Tibial nerve (tissue), 4 donors: Measurements from ENCODE around the gene GALNT18.

Experiments used
- EP300 ChIP-seq, 2 donors: sonication (generic); formaldehyde crosslinking; IDR thresholded peaks; one replicate each; pipeline ENCODE4 v1.6.1; 2017; ENCODE audit warnings: antibody characterized with exemption in 2 of 2, mild to moderate bottlenecking in 1 of 2
- POLR2A ChIP-seq, 2 donors: fragments of 450-650 bp; IDR thresholded peaks; one replicate each; pipeline ENCODE4 v1.6.1; 2017; ENCODE audit warnings: antibody characterized with exemption in 2 of 2, mild to moderate bottlenecking in 2 of 2, moderate library complexity in 2 of 2
- TF ChIP-seq, protein P1 (sequence below), 5 experiments: fragments of 200-600 bp in 3 of 5; fragments of 450-650 bp in 2 of 5; sonication (generic) in 3 of 5; IDR thresholded peaks; one replicate each; pipeline ENCODE4 v1.5.1; 2016 to 2019; ENCODE audit warnings: antibody characterized with exemption in 5 of 5, mild to moderate bottlenecking in 3 of 5, moderate library complexity in 2 of 5

DNA sequence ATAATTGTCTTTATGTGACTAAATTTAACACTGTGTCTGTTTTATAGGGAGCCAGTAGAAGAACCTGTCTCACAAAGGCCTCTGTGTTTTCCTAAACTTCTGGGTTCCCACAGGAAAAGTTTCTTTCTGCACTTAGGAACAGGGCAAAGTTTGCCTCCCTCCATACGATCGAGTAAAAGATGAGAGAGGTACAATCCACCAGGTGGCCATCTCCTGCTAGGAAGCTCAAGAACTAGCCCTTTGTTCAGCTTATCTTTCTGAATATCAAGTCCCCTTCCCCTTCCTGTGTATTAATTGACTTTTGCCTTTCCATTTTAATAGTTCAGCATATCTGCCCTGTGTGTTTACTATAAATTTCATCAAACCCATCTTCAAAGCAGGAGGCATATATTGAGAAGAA lies 286.8 kb downstream of the GALNT18 start:
- TF ChIP-seq, protein P1, sequence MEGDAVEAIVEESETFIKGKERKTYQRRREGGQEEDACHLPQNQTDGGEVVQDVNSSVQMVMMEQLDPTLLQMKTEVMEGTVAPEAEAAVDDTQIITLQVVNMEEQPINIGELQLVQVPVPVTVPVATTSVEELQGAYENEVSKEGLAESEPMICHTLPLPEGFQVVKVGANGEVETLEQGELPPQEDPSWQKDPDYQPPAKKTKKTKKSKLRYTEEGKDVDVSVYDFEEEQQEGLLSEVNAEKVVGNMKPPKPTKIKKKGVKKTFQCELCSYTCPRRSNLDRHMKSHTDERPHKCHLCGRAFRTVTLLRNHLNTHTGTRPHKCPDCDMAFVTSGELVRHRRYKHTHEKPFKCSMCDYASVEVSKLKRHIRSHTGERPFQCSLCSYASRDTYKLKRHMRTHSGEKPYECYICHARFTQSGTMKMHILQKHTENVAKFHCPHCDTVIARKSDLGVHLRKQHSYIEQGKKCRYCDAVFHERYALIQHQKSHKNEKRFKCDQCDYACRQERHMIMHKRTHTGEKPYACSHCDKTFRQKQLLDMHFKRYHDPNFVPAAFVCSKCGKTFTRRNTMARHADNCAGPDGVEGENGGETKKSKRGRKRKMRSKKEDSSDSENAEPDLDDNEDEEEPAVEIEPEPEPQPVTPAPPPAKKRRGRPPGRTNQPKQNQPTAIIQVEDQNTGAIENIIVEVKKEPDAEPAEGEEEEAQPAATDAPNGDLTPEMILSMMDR (IDR thresholded peaks at IDR 0.05) = no peak
- TF ChIP-seq EP300 (IDR thresholded peaks at IDR 0.05) = no peak
- TF ChIP-seq POLR2A (IDR thresholded peaks at IDR 0.05) = no peak
